Mesothelial cell of epicardium (in vitro differentiated cells): ENCODE data around the gene CDH8. TPM values are rescaled to one million over a fixed set of nuclear protein-coding genes. Genes with fewer than 3 reads are reported as not detected.

Experiments
- DNase-seq, 2 experiments: peaks; one replicate each; pipeline ENCODE4 v3.0.0; 2021; ENCODE audit warnings: low spot score in 2 of 2; ENCODE audit not compliant: unreplicated experiment in 2 of 2
- H3K27ac Mint-ChIP-seq: 2 replicates; pipeline ENCODE4 v1.8.0; 2021; ENCODE audit warnings: mixed read lengths
- H3K27me3 Mint-ChIP-seq: 2 replicates; pipeline ENCODE4 v1.8.0; 2021; ENCODE audit warnings: low read depth, mixed read lengths
- H3K36me3 Mint-ChIP-seq: 2 replicates; pipeline ENCODE4 v1.8.0; 2021; ENCODE audit warnings: mixed read lengths
- H3K4me1 Mint-ChIP-seq: 2 replicates; pipeline ENCODE4 v1.8.0; 2021; ENCODE audit warnings: mixed read lengths
- H3K4me3 Mint-ChIP-seq: 2 replicates; pipeline ENCODE4 v1.8.0; 2021; ENCODE audit warnings: mild to moderate bottlenecking, moderate library complexity, mixed read lengths
- H3K9me3 Mint-ChIP-seq: 2 replicates; pipeline ENCODE4 v1.8.0; 2021; ENCODE audit warnings: mixed read lengths
- total RNA-seq: library from RNA; stranded (reverse); gene quantifications from 3 replicates; pipeline ENCODE4 v1.2.1, GENCODE V29; 2021
- TF ChIP-seq, protein P1 (sequence below): fragments of 200-600 bp; sonication (generic); IDR thresholded peaks from one replicate; pipeline ENCODE4 v1.5.0; 2021; ENCODE audit warnings: antibody characterized with exemption; ENCODE audit not compliant: unreplicated experiment

The CDH8 gene
- total RNA-seq, 1 donor from 2014 or later = 20.2 TPM

DNA sequence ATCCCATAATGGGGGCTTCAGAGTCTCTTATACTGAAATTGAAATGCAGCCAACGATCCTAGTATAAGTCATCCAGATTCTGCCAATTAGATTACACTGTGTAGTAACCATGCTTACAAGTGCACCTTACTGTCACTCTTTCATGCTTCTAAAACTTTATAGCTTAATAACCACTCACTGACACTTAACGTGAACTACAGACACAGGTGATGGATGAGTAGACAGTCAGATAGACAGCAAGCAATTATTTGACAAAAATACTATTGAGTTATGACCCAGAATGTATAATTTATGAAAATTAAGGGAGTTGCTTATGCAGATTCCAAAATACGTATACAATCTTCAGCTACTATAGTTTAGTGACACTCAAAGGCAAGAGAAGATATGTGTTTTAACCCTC lies 6.3 kb downstream of the CDH8 start:
- H3K4me1 Mint-ChIP-seq = peaks cover 31% of the 10 kb centered on the region
- no peaks in the 10 kb centered on the region for H3K36me3 Mint-ChIP-seq
- TF ChIP-seq, protein P1, sequence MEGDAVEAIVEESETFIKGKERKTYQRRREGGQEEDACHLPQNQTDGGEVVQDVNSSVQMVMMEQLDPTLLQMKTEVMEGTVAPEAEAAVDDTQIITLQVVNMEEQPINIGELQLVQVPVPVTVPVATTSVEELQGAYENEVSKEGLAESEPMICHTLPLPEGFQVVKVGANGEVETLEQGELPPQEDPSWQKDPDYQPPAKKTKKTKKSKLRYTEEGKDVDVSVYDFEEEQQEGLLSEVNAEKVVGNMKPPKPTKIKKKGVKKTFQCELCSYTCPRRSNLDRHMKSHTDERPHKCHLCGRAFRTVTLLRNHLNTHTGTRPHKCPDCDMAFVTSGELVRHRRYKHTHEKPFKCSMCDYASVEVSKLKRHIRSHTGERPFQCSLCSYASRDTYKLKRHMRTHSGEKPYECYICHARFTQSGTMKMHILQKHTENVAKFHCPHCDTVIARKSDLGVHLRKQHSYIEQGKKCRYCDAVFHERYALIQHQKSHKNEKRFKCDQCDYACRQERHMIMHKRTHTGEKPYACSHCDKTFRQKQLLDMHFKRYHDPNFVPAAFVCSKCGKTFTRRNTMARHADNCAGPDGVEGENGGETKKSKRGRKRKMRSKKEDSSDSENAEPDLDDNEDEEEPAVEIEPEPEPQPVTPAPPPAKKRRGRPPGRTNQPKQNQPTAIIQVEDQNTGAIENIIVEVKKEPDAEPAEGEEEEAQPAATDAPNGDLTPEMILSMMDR = no peak
- no peak for DNase-seq
- H3K4me3 Mint-ChIP-seq = no peak overlapping the region
- H3K9me3 Mint-ChIP-seq = no peaks in the 10 kb centered on the region
- H3K27me3 Mint-ChIP-seq = peaks cover 71% of the 10 kb centered on the region
- no peak overlapping the region for H3K27ac Mint-ChIP-seq

DNA sequence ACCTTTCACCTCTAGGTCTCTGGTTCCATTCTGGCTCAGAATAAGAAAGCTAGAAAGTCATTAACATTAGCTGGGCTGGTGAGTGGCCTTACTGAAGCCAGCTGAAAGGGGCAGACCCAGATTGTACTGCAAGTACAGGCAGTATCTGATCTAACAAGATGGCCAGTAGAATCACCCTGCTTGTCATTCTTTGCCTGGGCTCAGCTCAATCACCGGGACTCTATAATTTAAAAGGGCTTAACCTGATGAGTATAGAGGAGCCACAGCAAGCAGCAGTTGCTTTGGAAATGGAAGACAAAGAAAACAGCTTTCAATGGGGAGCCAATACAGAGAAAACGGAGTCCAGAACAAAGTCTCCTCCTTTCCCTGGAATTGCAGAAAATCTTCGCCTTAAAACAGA lies 13.6 kb downstream of the CDH8 start:
- Mint-ChIP-seq H3K9me3 (no peaks in the 10 kb centered on the region), H3K4me1 (peaks cover 8% of the 10 kb centered on the region), H3K27ac (no peak overlapping the region), H3K36me3 (no peaks in the 10 kb centered on the region), H3K4me3 (no peak overlapping the region), H3K27me3 (peaks cover 71% of the 10 kb centered on the region)
- TF ChIP-seq, protein P1 = no peak
- no peak for DNase-seq

DNA sequence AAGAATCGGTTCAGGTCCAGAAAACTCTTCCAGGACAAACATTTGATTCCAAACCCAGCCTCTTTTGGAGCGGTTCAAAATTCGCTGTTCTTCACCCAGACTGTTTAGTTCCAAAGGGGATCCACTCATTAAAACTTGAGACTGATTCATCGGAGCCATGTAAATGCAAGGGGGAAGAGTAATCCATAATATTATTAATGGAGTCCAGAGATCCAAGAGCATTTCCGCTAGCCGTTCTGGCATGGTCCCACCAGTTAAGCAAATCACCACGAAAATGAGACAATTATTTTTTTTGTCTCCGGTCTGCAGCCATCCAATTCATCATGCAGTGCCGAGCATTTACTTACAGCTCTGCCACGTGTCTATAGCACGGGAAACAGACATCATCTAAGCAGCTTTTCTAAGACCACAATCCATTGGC lies 15.1 kb downstream of the CDH8 start:
- Mint-ChIP-seq H3K4me1 (peaks cover 8% of the 10 kb centered on the region), H3K9me3 (no peaks in the 10 kb centered on the region), H3K4me3 (no peak overlapping the region), H3K27ac (no peak overlapping the region), H3K36me3 (no peaks in the 10 kb centered on the region), H3K27me3 (peaks cover 74% of the 10 kb centered on the region)
- TF ChIP-seq, protein P1 = no peak
- DNase-seq = no peak

DNA sequence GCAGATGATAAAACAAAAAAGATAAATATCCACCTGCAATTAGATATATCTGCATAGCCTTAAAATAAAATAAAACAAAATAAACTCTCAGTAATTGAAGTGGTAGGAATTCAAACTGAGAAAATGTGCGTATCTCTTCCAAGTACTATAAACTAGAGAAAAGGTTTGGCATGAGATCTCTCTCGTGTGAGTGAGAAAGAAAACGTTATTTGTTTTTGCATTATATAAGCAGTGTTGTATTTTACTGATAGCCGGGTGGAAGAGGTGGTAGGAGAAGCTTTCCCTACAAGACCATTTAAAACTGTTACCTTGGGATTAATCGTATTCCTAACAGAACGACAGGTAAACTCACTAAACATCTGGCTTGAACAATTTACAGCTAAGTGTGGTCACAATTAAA lies 15.6 kb downstream of the CDH8 start:
- Mint-ChIP-seq H3K36me3 (no peaks in the 10 kb centered on the region), H3K4me1 (peaks cover 8% of the 10 kb centered on the region), H3K9me3 (no peaks in the 10 kb centered on the region), H3K4me3 (no peak overlapping the region), H3K27me3 (peaks cover 71% of the 10 kb centered on the region), H3K27ac (no peak overlapping the region)
- DNase-seq = no peak
- TF ChIP-seq, protein P1 = no peak

DNA sequence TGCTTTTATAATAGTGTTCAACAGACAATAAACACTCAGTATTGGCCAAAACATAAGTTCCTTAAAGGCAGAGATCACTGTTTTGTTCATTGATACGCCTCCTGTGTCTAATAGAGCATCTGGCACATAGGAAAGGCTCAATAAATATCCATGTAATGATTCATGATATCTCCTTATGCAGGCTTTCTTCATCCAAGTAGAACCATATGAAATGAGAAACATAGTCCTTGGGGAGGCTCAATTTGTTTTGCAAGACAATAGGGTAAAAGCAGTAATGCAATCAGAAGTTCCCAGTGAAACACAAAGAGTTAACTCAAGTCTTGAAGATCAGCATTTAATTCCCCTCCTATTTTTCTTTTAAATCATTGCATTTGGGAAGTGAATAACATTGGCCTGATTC lies 16.4 kb downstream of the CDH8 start:
- H3K36me3 Mint-ChIP-seq = no peaks in the 10 kb centered on the region
- DNase-seq = no peak
- H3K4me3 Mint-ChIP-seq = no peak overlapping the region
- H3K27me3 Mint-ChIP-seq = peaks cover 66% of the 10 kb centered on the region
- TF ChIP-seq, protein P1 = no peak
- peaks cover 9% of the 10 kb centered on the region for H3K4me1 Mint-ChIP-seq
- H3K9me3 Mint-ChIP-seq = no peaks in the 10 kb centered on the region
- no peak overlapping the region for H3K27ac Mint-ChIP-seq

DNA sequence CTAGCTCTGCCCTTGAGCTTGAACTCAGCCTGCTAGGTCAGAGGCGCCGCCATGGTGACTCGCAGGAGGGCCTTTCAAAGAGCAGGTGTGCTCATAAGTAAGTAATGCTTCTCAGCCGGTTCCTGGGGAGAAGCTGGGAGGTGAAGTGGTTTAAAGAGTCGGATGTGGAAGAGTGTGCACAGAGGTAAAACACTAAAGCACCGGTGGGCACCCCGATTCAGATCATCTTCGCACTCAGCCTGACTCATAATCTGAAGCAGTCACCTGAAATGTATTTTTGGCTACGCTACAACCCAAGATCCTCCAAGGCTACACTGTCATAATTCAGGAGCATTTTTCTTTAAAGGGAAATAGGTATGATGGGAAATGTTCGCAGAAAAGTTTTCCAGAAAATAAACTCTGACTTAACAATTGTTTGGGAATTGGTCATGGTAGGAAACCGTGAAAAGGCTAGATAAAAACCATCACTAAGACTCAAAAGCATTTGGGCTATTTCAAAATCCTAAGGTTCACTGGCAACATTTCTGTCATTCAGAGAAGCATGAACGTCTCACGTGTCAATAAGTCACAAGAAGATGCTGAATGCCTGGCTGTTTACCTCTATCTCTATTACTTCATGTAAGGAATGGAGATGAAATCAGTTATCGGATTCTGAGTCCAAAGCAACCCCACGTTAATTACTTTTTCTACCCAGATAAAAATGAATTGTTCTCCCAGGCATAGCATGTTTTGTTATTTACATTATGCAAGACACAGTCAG lies 17.8 kb downstream of the CDH8 start:
- no peaks in the 10 kb centered on the region for H3K36me3 Mint-ChIP-seq
- peaks cover 59% of the 10 kb centered on the region for H3K27me3 Mint-ChIP-seq
- no peak overlapping the region for H3K27ac Mint-ChIP-seq
- DNase-seq = no peak
- no peaks in the 10 kb centered on the region for H3K9me3 Mint-ChIP-seq
- TF ChIP-seq, protein P1 = no peak
- peaks cover 14% of the 10 kb centered on the region for H3K4me1 Mint-ChIP-seq
- H3K4me3 Mint-ChIP-seq = no peak overlapping the region
